ENCODE measurements around the gene KCTD6. TPM values are rescaled to one million over a fixed set of nuclear protein-coding genes. Genes with fewer than 3 reads are reported as not detected.

Gene KCTD6
- 5.9 TPM for polyA plus RNA-seq (2012; ENCODE audit: insufficient read depth, insufficient read length)

GRCh38 chr3:58491506-58492402 is at the start of gene KCTD6:
KCTD6 (plus strand) TSS chr3:58492096; CDS start chr3:58498756, 6,660 bp downstream.
- DNase-seq (ENCODE audit: low read depth, low spot score), result peak; percentile 76
- peak within 1 kb of the TSS; percentile 69 for H3K4me3 ChIP-seq (ENCODE audit: low read length)

GRCh38 chr3:58452176-58452575 is 39.7 kb upstream of the KCTD6 start:
- DNase-seq (ENCODE audit: low read depth, low spot score), result no peak
- H3K4me3 ChIP-seq (ENCODE audit: low read length), result no peak overlapping the region

- DNase-seq (ENCODE audit: low read depth, low spot score), result no peak
- H3K4me3 ChIP-seq (ENCODE audit: low read length), result no peak overlapping the region
Observed at GRCh38 chr3:58459160-58459559, 32.7 kb upstream of the KCTD6 start.

- no peak for DNase-seq (ENCODE audit: low read depth, low spot score)
- H3K4me3 ChIP-seq (ENCODE audit: low read length), result no peak overlapping the region
Observed at GRCh38 chr3:58462829-58463180, 29.1 kb upstream of the KCTD6 start.

- peak; percentile 45 for DNase-seq (ENCODE audit: low read depth, low spot score)
Observed at GRCh38 chr3:58463181-58463941, 28.5 kb upstream of the KCTD6 start.

GRCh38 chr3:58463942-58464271 is 28.0 kb upstream of the KCTD6 start:
- no peak for DNase-seq (ENCODE audit: low read depth, low spot score)
- H3K4me3 ChIP-seq (ENCODE audit: low read length), result no peak overlapping the region

More at GRCh38 chr3:58463181-58463941, 28.5 kb upstream of the KCTD6 start:
- no peak overlapping the region for H3K4me3 ChIP-seq (ENCODE audit: low read length)

- H3K4me3 ChIP-seq (ENCODE audit: low read length), result no peak overlapping the region
- no peak for DNase-seq (ENCODE audit: low read depth, low spot score)
Observed at GRCh38 chr3:58464866-58465265, 27.0 kb upstream of the KCTD6 start.

- no peak for DNase-seq (ENCODE audit: low read depth, low spot score)
- no peak overlapping the region for H3K4me3 ChIP-seq (ENCODE audit: low read length)
Observed at GRCh38 chr3:58466899-58467563, 24.9 kb upstream of the KCTD6 start.

- DNase-seq (ENCODE audit: low read depth, low spot score), result no peak
- no peak overlapping the region for H3K4me3 ChIP-seq (ENCODE audit: low read length)
Observed at GRCh38 chr3:58469096-58469495, 22.8 kb upstream of the KCTD6 start.

- no peak overlapping the region for H3K4me3 ChIP-seq (ENCODE audit: low read length)
- DNase-seq (ENCODE audit: low read depth, low spot score), result no peak
Observed at GRCh38 chr3:58470363-58471024, 21.4 kb upstream of the KCTD6 start.

GRCh38 chr3:58471025-58471887 is 20.6 kb upstream of the KCTD6 start:
- H3K4me3 ChIP-seq (ENCODE audit: low read length), result no peak overlapping the region
- peak; percentile 68 for DNase-seq (ENCODE audit: low read depth, low spot score)

- H3K4me3 ChIP-seq (ENCODE audit: low read length), result no peak overlapping the region
- no peak for DNase-seq (ENCODE audit: low read depth, low spot score)
Observed at GRCh38 chr3:58473275-58473674, 18.6 kb upstream of the KCTD6 start.

- no peak for DNase-seq (ENCODE audit: low read depth, low spot score)
- H3K4me3 ChIP-seq (ENCODE audit: low read length), result no peak overlapping the region
Observed at GRCh38 chr3:58474348-58474911, 17.5 kb upstream of the KCTD6 start.

- no peak for DNase-seq (ENCODE audit: low read depth, low spot score)
- no peak overlapping the region for H3K4me3 ChIP-seq (ENCODE audit: low read length)
Observed at GRCh38 chr3:58474967-58475578, 16.8 kb upstream of the KCTD6 start.

- DNase-seq (ENCODE audit: low read depth, low spot score), result no peak
Observed at GRCh38 chr3:58478781-58479180, 13.1 kb upstream of the KCTD6 start.

GRCh38 chr3:58480309-58480708 is 11.6 kb upstream of the KCTD6 start:
- no peak for DNase-seq (ENCODE audit: low read depth, low spot score)
- no peak overlapping the region for H3K4me3 ChIP-seq (ENCODE audit: low read length)

More at GRCh38 chr3:58478781-58479180, 13.1 kb upstream of the KCTD6 start:
- no peak overlapping the region for H3K4me3 ChIP-seq (ENCODE audit: low read length)

GRCh38 chr3:58482917-58483636 is 8.8 kb upstream of the KCTD6 start:
- DNase-seq (ENCODE audit: low read depth, low spot score), result no peak
- H3K4me3 ChIP-seq (ENCODE audit: low read length), result no peak overlapping the region

Measured in Jurkat, Clone E6-1 (cell line).